GM19452 (cell line): ENCODE results near the gene ZNF536.

Experiments used
- ATAC-seq: cut with Tn5 transposase; IDR thresholded peaks from one replicate; pipeline ENCODE4 v1.9.1; 2021; ENCODE audit not compliant: unreplicated experiment

The ZNF536 gene

GRCh38 chr19:30519607-30520205 lies 147.5 kb downstream of the ZNF536 start:
- no peak for ATAC-seq

GRCh38 chr19:30520735-30521479 lies 148.7 kb downstream of the ZNF536 start:
- no peak for ATAC-seq

GRCh38 chr19:30521937-30522336 lies 149.8 kb downstream of the ZNF536 start:
- no peak for ATAC-seq

- no peak for ATAC-seq
Measured at GRCh38 chr19:30522341-30522740, 150.2 kb downstream of the ZNF536 start.

- ATAC-seq, result no peak
Measured at GRCh38 chr19:30523791-30524190, 151.6 kb downstream of the ZNF536 start.

- no peak for ATAC-seq
Measured at GRCh38 chr19:30525383-30525782, 153.2 kb downstream of the ZNF536 start.

- ATAC-seq, result no peak
Measured at GRCh38 chr19:30528919-30529318, 156.7 kb downstream of the ZNF536 start.

GRCh38 chr19:30529876-30530275 lies 157.7 kb downstream of the ZNF536 start:
- no peak for ATAC-seq

- no peak for ATAC-seq
Measured at GRCh38 chr19:30530751-30531150, 158.6 kb downstream of the ZNF536 start.

GRCh38 chr19:30535011-30535410 lies 162.8 kb downstream of the ZNF536 start:
- ATAC-seq, result no peak

GRCh38 chr19:30536975-30537374 lies 164.8 kb downstream of the ZNF536 start:
- ATAC-seq, result no peak

GRCh38 chr19:30539315-30539714 lies 167.1 kb downstream of the ZNF536 start:
- ATAC-seq, result no peak

- ATAC-seq, result no peak
Measured at GRCh38 chr19:30539981-30540380, 167.8 kb downstream of the ZNF536 start.

- ATAC-seq, result no peak
Measured at GRCh38 chr19:30540761-30541160, 168.6 kb downstream of the ZNF536 start.

GRCh38 chr19:30541575-30541974 lies 169.4 kb downstream of the ZNF536 start:
- ATAC-seq, result no peak

- no peak for ATAC-seq
Measured at GRCh38 chr19:30543243-30543945, 171.2 kb downstream of the ZNF536 start.

GRCh38 chr19:30545752-30546151 lies 173.6 kb downstream of the ZNF536 start:
- no peak for ATAC-seq

GRCh38 chr19:30546332-30546731 lies 174.1 kb downstream of the ZNF536 start:
- no peak for ATAC-seq

- ATAC-seq, result no peak
Measured at GRCh38 chr19:30547246-30547645, 175.1 kb downstream of the ZNF536 start.

GRCh38 chr19:30549151-30549550 lies 177.0 kb downstream of the ZNF536 start:
- ATAC-seq, result no peak

GRCh38 chr19:30551271-30551670 lies 179.1 kb downstream of the ZNF536 start:
- no peak for ATAC-seq

- ATAC-seq, result no peak
Measured at GRCh38 chr19:30552593-30552992, 180.4 kb downstream of the ZNF536 start.
